Activated T-helper 2 cell treated with anti-CD3 and anti-CD28 coated beads, Interferon-gamma antibody, Interleukin-2, Interleukin-4, amounts not matched to agents 10 μg/mL and 5 μg/mL and 100 μg/mL, durations not matched to agents 14 hours and 24 hours and 36 hours (primary cell): ENCODE data around the gene KIF21B. TPM values are rescaled to one million over a fixed set of nuclear protein-coding genes. Genes with fewer than 3 reads are reported as not detected.

Experiments
- DNase-seq: peaks from one replicate; pipeline ENCODE4 v3.0.0; 2021; ENCODE audit warnings: low spot score
- H3K27ac Mint-ChIP-seq: one replicate; pipeline ENCODE4 v1.8.0; 2021; ENCODE audit warnings: mixed read lengths
- H3K27me3 Mint-ChIP-seq: one replicate; pipeline ENCODE4 v1.8.0; 2021; ENCODE audit warnings: low read depth, mixed read lengths
- H3K36me3 Mint-ChIP-seq: one replicate; pipeline ENCODE4 v1.8.0; 2021; ENCODE audit warnings: low read depth, mixed read lengths
- H3K4me1 Mint-ChIP-seq: one replicate; pipeline ENCODE4 v1.8.0; 2021; ENCODE audit warnings: low read depth, mixed read lengths
- H3K4me3 Mint-ChIP-seq: one replicate; pipeline ENCODE4 v1.8.0; 2021; ENCODE audit warnings: low read depth, mild to moderate bottlenecking, moderate library complexity, mixed read lengths
- H3K9me3 Mint-ChIP-seq: one replicate; pipeline ENCODE4 v1.8.0; 2021; ENCODE audit warnings: mixed read lengths
- intact Hi-C: fragments of 100-400 bp; cut with micrococcal nuclease; formaldehyde crosslinking; loops from one replicate; pipeline ENCODE4 v1.15.1; 2023
- total RNA-seq: library from RNA; stranded (reverse); gene quantifications from 2 replicates; pipeline ENCODE4 v1.2.3, GENCODE V29; 2022

KIF21B gene
- total RNA-seq, 1 donor from 2014 or later: 53.2 TPM

DNA sequence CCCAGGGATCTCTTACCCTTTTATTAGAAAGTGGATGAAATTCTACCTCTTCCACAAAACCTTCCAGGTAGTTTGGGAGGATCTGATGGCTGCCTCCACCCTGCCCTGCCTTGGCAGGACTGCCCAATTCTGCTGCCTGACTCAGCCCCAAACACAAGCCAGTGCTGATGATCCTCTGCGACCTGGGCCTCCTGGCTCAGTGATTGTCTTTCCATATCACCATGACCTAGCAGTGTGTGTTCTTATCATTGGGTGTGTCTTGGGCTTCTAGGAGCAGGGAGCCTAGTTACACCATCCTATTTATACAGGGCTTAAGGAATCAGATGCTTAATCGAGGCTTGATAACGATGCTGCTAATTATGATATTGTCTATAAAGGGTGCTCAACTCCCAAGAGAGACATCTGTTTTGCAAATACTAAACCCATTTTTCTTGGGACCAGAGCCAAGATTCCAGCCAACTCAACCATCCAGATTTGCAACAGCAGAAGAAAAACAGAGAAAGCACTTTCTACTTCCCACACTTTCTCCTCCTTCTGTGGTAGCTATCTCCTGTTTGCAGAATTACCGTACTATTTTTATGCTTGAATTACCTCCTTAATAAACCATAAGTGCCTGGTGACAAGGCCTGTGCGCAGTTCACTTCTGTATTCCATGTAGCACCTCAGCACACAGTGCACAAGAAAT is 36.5 kb upstream of the KIF21B start:
- no peak overlapping the region for H3K27ac Mint-ChIP-seq
- H3K9me3 Mint-ChIP-seq: no peaks in the 10 kb centered on the region
- no peak overlapping the region for H3K4me3 Mint-ChIP-seq
- peaks cover 12% of the 10 kb centered on the region for H3K4me1 Mint-ChIP-seq
- H3K27me3 Mint-ChIP-seq: peaks cover 5% of the 10 kb centered on the region
- intact Hi-C loops: no loop called here
- DNase-seq: no peak
- H3K36me3 Mint-ChIP-seq: no peaks in the 10 kb centered on the region

DNA sequence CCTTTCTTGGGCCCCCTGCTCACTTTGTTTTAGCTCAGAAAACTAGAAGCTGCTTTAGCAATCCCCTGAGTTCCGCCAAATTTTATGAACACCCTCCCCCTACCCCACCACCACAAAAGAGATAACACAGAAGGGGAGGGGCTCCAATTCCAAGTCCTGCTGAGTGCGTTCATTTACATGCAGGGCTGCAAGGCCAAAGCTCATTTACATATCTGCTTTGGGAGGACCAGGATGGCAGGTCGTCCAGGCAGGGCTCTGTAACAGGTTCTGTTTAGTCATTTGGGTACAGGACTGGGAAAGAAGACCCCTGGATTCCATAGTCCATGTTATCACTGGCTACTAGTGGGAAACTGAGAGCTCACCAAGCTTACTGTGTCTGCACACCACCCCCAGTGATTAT is 35.9 kb upstream of the KIF21B start:
- no peak overlapping the region for H3K4me3 Mint-ChIP-seq
- intact Hi-C loops: no loop called here
- no peaks in the 10 kb centered on the region for H3K36me3 Mint-ChIP-seq
- no peak for DNase-seq
- H3K9me3 Mint-ChIP-seq: no peaks in the 10 kb centered on the region
- no peak overlapping the region for H3K27ac Mint-ChIP-seq
- peaks cover 1% of the 10 kb centered on the region for H3K27me3 Mint-ChIP-seq
- H3K4me1 Mint-ChIP-seq: peaks cover 12% of the 10 kb centered on the region

DNA sequence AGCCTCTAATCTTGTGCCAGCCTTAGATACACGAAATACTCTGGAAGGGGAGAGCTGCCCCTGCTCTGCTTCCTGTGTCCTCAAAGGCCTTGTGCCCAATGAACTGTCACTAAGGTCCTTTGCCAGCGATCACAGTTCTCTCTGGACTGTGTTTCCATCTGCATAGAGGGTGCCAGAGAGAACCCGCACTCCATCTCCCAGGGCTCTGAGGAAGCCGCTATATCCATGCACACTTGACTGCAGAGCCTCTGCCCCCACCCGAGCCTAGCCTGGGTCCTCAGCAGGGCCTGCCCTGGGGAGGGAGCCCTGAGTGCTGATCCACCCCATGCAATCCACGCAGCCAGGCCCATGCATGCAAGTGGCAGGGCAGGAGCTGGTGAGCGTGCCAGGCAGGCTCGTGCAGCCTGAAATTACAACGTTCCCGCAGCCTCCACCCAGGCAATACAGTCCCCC is 30.6 kb upstream of the KIF21B start:
- DNase-seq: no peak
- no peaks in the 10 kb centered on the region for H3K9me3 Mint-ChIP-seq
- H3K4me1 Mint-ChIP-seq: peaks cover 12% of the 10 kb centered on the region
- no peak overlapping the region for H3K27ac Mint-ChIP-seq
- no peaks in the 10 kb centered on the region for H3K36me3 Mint-ChIP-seq
- H3K4me3 Mint-ChIP-seq: no peak overlapping the region
- intact Hi-C loops: no loop called here
- H3K27me3 Mint-ChIP-seq: peaks cover 2% of the 10 kb centered on the region

GRCh38 chr1:201053155-201053860 is 29.8 kb upstream of the KIF21B start:
- H3K4me3 Mint-ChIP-seq: no peak overlapping the region
- H3K27me3 Mint-ChIP-seq: peaks cover 2% of the 10 kb centered on the region
- no peak overlapping the region for H3K27ac Mint-ChIP-seq
- no peak for DNase-seq
- no peaks in the 10 kb centered on the region for H3K9me3 Mint-ChIP-seq
- H3K36me3 Mint-ChIP-seq: no peaks in the 10 kb centered on the region
- intact Hi-C loops: no loop called here
- H3K4me1 Mint-ChIP-seq: peaks cover 12% of the 10 kb centered on the region

GRCh38 chr1:201051399-201051798 is 27.9 kb upstream of the KIF21B start:
- intact Hi-C loops: no loop called here
- Mint-ChIP-seq H3K4me1 (no peaks in the 10 kb centered on the region), H3K27me3 (peaks cover 7% of the 10 kb centered on the region), H3K9me3 (no peaks in the 10 kb centered on the region), H3K27ac (no peak overlapping the region), H3K4me3 (no peak overlapping the region), H3K36me3 (no peaks in the 10 kb centered on the region)
- DNase-seq: no peak

- H3K27ac Mint-ChIP-seq: no peak overlapping the region
- H3K9me3 Mint-ChIP-seq: no peaks in the 10 kb centered on the region
- peaks cover 7% of the 10 kb centered on the region for H3K27me3 Mint-ChIP-seq
- intact Hi-C loops: no loop called here
- no peaks in the 10 kb centered on the region for H3K4me1 Mint-ChIP-seq
- no peak overlapping the region for H3K4me3 Mint-ChIP-seq
- DNase-seq: no peak
- H3K36me3 Mint-ChIP-seq: no peaks in the 10 kb centered on the region
Measured at GRCh38 chr1:201050515-201051277, 27.2 kb upstream of the KIF21B start.

- intact Hi-C loops: no loop called here
- Mint-ChIP-seq H3K27me3 (peaks cover 8% of the 10 kb centered on the region), H3K4me1 (no peaks in the 10 kb centered on the region), H3K9me3 (no peaks in the 10 kb centered on the region), H3K4me3 (no peak overlapping the region), H3K36me3 (no peaks in the 10 kb centered on the region), H3K27ac (no peak overlapping the region)
- no peak for DNase-seq
Measured at GRCh38 chr1:201049248-201049831, 25.8 kb upstream of the KIF21B start.

- Mint-ChIP-seq H3K4me1 (no peaks in the 10 kb centered on the region), H3K27me3 (peaks cover 8% of the 10 kb centered on the region), H3K27ac (no peak overlapping the region), H3K36me3 (no peaks in the 10 kb centered on the region), H3K9me3 (no peaks in the 10 kb centered on the region), H3K4me3 (no peak overlapping the region)
- intact Hi-C loops: no loop called here
- DNase-seq: no peak
Measured at GRCh38 chr1:201048521-201048920, 25.0 kb upstream of the KIF21B start.

- Mint-ChIP-seq H3K9me3 (no peaks in the 10 kb centered on the region), H3K36me3 (no peaks in the 10 kb centered on the region), H3K27me3 (peaks cover 11% of the 10 kb centered on the region), H3K4me3 (no peak overlapping the region), H3K27ac (no peak overlapping the region), H3K4me1 (peaks cover 3% of the 10 kb centered on the region)
- intact Hi-C loops: no loop called here
- DNase-seq: no peak
Measured at GRCh38 chr1:201044119-201044518, 20.6 kb upstream of the KIF21B start.

DNA sequence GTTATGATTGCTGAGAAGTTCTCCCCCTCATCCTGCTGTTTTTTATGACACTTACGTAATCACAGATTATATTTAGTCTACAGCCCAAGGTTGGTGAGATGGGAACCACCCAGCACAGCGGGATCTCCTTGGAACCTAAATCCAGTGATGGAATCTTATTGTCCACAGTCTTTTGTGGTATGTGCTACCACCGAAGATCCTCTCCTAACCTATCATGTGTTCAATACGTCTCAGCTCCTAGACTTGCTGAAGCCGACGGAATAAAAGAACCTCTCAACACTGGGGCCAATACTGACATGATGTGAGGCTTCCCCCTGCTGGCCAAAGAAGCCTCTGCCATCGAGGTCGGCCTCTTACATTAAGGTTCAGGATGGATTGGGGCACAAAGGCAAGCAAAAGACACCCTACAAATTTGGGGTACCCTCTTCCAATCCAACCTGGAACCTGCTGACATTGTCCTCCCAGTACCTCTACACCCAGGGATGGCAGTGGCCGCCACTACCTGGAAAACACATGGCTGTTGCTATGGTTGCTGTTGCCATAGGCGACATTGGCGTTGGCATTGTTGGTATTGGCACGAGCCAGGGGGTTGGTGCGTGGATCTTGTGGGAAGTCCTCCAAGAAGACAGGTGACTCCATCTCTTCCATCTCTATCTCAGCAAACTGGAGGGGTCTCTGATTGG is 19.4 kb upstream of the KIF21B start:
- H3K36me3 Mint-ChIP-seq: no peaks in the 10 kb centered on the region
- DNase-seq: peak; percentile 53
- no peak overlapping the region for H3K4me3 Mint-ChIP-seq
- no peak overlapping the region for H3K27ac Mint-ChIP-seq
- H3K9me3 Mint-ChIP-seq: no peaks in the 10 kb centered on the region
- peaks cover 3% of the 10 kb centered on the region for H3K4me1 Mint-ChIP-seq
- H3K27me3 Mint-ChIP-seq: peaks cover 11% of the 10 kb centered on the region
- intact Hi-C loops: loop anchor here (1.0 kb wide), 2 partner anchors 64 to 71 kb away; no protein-coding TSS in a partner anchor

DNA sequence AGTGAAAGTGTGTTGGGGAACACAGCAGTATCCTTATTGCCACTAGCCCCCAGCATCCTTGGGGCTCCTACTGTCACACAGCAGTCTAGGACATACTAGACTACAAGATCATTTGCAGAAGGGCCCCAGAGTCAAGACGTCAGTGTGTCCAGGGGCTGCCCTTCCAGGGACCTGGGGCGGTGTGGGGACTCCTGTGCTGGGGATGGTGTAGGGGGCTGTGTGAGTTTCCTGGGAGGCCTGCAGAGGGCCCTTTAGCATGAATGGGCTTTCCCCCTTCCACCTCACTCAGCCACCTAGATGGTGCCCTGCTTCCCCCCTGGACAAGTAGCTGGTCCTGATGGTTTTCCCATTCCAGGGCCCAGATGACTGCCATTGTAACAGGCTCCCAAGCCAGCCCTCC is 17.5 kb upstream of the KIF21B start:
- Mint-ChIP-seq H3K4me1 (peaks cover 3% of the 10 kb centered on the region), H3K27me3 (peaks cover 6% of the 10 kb centered on the region), H3K36me3 (no peaks in the 10 kb centered on the region), H3K4me3 (no peak overlapping the region), H3K27ac (no peak overlapping the region), H3K9me3 (no peaks in the 10 kb centered on the region)
- no peak for DNase-seq
- intact Hi-C loops: no loop called here

DNA sequence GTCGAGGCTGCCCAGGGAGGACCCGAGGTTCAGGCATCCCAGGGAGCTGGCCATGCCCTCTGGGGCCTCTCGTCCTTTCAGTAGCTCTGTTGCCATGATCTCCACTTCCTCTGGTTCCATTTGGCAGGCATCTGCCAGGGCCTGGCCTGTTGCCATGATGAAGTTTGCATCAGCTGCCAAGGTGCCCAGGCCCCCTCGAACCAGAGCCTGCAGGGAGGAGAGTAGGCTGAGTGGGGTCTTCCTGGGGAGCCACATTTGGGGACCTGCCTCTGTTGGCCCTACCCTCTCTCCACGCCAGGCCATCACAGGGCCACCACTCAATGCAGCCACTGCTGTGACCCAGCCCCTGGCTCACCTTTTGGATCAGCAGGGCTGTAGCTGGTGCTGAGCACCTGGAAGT is 16.4 kb upstream of the KIF21B start:
- H3K27ac Mint-ChIP-seq: no peak overlapping the region
- H3K4me3 Mint-ChIP-seq: no peak overlapping the region
- intact Hi-C loops: no loop called here
- H3K9me3 Mint-ChIP-seq: no peaks in the 10 kb centered on the region
- H3K4me1 Mint-ChIP-seq: peaks cover 3% of the 10 kb centered on the region
- DNase-seq: no peak
- H3K27me3 Mint-ChIP-seq: peaks cover 6% of the 10 kb centered on the region
- H3K36me3 Mint-ChIP-seq: no peaks in the 10 kb centered on the region
